GM18520 (cell line): ENCODE measurements around the gene CLCN7.

Experiments used
- ATAC-seq: cut with Tn5 transposase; IDR thresholded peaks from one replicate; pipeline ENCODE4 v1.9.1; 2021; ENCODE audit not compliant: unreplicated experiment

The CLCN7 gene

DNA sequence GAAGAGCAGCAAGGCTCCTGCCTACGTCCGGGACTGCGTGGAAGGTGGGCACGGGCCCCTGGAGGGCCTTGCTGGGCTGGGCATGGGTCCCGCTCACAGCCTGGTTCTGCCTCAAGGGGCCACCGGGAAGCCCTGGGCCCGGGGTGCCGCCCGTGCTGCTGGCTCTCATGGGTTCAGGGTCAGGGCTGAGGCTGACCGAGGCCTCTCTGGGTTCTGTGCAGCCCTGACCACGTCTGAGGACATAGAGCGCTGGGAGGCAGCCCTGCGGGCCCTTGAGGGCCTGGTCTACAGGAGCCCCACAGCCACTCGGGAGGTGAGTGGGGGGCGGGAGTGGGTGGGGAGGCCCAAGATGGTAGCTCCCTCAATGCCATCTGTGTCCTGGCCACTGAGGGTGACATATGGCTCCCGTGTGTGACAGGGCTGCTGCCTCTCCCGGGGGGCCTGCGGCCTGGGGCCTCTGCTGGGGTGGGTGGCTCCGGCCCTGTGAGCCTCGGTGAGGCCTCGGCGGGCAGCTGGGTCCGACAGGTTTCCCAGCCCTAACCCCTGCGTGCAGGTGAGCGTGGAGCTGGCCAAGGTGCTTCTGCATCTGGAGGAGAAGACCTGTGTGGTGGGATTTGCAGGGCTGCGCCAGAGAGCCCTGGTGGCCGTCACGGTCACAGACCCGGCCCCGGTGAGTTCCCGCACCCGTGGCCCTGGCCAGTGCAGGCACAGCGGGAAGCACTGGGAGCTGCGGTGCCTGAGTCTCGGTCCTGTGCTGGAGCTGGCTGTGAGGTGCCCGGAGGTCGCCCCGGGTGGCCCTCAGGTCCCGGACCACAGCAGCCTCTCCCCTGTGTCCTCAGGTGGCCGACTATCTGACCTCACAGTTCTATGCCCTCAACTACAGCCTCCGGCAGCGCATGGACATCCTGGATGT, 27.5 kb upstream of the CLCN7 start:
- ATAC-seq, result no peak

DNA sequence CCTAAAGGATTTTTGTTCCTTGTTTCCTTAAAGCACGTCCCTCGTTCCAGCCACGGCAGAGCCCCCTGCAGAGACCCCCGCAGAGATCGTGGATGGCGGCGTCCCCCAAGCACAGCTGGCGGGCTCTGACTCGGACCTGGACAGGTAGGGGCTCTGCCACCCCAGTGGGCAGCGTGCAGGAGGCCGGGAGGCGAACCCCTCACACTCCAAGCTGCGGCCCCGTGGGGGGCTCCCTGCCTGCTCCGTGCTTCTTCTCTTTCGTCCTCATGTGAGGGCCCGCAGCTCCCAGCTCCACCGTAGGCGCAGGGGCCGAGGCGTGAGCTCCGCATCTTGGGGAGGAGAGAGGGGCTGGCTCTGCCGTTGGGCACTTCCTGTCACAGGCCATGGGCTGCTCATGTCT, 26.8 kb upstream of the CLCN7 start:
- ATAC-seq, result no peak

DNA sequence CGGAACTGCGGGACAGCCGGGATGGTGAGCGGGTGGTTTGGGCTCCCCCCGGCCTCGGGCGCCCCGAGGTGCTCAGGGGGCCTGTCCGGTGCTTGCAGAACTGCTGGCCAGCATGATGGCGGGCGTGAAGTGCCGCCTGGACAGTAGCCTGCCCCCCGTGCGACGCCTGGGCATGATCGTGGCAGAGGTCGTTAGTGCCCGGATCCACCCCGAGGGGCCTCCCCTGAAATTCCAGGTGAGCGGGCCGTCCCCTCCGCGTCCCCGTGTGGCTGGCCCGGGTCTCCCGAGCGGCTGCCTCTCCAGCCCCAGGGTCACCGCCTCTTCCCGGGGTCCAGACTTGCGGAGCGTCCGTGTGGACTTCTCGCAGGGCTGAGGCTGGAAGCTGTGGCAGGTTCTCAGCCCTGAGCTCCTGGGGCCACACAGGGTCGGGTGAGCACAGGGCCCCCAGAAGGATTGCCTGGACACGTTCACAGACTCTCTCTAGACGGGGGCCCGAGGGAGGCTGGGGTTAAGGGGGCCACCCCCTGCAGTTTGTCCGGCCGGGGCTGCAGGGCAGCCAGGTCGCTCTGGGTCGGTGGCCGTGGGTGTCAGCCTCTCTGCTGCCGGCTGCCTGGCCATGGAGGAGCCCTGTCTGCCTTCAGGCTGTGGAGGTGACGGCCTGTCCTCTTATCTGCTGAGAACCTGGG, 25.8 kb upstream of the CLCN7 start:
- ATAC-seq, result no peak

DNA sequence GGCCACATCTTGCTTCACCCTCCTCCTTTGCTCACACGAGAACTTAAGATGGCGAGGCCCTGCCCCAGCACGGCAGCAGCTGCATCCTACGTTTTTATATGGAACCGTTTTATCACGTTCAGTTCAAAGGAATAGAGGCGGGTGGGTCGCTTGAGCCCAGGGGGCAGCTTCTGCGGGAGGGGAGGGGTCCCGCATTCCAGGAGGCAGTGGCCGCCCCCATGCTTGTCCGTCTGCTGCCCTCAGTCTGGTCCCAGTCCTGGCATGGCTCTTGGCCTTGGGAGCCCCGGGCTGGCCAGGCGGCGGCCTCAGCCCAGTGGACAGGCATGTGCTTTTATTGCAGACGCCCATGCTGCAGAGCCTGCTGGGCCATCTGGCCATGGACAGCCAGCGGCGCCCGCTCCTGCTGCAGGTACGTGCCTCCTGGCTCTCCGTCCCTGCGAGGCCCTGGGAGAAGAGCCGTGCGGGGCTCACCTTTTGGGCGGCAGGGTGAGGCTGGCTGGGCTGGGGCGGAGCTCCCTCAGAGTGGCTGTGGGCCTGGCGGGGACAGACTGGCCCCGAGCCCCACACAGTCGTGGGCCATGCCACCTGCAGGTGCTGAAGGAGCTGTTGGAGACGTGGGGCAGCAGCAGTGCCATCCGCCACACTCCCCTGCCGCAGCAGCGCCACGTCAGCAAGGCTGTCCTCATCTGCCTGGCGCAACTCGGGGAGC, 25.1 kb upstream of the CLCN7 start:
- no peak for ATAC-seq

DNA sequence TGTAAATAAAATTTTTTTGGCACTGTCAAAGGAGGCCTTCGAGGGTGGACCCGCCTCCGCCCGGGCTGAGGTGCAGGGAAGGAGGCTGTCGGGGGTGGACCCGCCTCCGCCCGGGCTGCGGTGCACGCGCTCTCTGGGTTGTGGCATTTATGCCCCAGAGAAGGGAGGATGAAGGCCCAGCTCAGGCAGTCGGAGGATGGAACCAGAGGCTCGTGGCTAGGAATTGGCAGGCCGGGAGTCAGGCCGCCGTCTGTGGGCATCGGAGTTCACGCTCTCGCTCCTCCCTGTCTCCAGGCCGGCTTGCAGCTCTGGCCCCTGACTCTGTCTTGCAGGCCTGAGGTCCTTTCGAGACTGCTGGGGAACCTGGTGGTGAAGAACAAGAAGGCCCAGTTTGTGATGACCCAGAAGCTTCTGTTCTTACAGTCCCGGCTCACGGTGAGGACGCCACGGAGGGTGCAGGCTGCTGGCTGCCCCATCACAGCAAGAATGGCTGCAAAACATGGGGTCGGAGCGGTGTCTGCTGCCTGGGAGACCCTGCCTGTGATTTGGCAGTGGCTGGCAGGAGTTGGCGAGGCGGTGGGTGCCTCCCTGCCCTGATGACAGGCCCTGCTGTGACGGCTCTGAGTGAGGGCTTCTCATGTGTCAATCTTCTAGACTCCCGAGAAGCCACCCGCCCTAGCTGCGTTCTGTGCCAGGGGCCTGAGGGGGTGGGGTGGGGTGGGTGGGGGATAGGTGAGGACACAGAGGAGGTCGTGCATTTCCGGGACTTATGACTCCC, 24.3 kb upstream of the CLCN7 start:
- ATAC-seq, result no peak

DNA sequence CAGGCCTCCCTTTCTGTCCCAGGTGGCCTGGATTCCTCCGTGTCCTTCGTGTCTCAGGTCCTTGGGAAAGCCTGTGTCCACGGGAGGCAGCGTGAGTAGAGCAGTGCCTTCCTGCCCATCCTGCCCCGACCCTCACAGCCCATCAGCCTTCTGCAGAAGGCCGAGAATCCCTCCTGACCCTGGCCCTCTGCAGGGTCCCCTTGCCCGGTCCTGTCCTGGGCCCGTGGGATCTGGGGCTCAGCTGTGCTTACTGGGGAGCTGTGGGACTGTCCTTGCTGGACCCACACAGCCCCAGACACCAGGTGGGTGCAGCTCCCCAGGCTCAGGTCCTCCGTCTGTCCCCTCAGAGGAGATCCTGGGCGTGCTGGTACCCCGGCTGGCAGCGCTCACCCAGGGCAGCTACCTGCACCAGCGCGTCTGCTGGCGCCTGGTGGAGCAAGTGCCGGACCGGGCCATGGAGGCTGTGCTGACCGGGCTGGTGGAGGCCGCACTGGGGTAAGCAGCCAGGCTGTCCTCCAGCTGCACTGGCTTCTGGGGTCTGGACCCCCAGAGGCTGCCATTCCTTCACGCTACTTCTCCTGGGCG, 22.3 kb upstream of the CLCN7 start:
- no peak for ATAC-seq

DNA sequence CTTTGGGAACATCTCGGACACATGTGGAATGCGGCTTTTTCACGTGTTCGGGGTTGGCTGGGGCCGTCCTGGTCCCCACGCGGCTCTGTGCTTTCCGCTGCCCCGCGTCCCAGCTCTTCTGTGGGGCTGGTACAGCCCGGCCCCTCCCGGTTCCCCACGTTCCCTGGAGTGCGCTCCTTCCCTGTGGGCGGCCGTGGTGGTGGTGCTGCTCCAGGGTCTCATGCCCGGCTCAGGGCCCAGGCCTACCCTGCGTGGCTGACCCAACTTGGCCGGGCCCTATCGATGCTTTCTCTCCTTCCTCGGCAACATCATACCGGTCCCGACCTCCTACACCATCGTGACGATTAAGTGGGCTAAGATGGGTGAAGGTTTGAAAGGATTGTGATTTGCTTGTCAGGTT, 21.6 kb upstream of the CLCN7 start:
- no peak for ATAC-seq

DNA sequence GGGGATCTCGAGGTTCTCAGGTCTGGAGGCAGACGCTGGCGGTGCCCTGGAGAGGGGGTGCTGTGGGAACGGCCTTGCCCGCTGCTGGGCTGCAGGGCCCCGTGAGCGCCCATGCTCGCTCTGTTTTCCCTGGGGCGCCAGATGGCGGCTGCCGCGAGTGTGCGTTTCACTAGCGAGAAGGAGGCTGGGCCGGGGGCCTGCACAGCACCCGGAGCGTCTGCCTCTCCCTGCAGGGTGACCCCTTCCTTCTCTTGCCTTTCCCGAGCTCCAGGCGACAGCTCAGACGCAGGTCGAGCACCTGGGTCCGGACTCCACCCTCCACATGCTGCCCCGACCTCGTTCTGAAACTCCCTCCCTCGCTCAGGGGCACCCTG, 21.0 kb upstream of the CLCN7 start:
- no peak for ATAC-seq

DNA sequence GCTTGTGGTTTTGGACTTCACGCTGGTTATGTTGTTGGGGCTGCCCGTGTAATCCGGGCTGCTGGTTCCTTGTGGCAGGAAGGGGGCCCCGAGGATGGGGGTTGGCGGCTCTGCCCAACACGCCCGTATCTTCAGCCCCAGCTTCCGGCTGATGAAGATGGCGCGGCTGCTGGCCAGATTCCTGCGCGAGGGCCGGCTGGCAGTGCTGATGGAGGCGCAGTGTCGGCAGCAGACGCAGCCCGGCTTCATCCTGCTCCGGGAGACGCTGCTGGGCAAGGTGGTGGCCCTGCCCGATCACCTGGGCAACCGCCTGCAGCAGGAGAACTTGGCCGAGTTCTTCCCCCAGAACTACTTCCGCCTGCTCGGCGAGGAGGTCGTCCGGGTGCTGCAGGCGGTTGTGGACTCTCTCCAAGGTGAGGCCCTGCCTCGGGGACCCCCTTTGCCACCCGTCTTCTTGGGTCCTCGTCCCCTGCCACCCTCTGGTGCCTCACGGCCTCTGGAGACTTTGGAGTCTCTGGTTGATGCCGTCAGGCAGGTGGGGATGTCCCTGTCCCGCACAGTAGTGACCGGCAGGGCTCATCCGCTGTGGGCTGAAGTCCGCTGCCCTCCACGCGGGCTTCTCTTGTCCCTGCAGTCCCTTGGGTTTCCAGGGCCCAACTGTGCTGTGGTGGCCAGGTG, 20.5 kb upstream of the CLCN7 start:
- no peak for ATAC-seq

DNA sequence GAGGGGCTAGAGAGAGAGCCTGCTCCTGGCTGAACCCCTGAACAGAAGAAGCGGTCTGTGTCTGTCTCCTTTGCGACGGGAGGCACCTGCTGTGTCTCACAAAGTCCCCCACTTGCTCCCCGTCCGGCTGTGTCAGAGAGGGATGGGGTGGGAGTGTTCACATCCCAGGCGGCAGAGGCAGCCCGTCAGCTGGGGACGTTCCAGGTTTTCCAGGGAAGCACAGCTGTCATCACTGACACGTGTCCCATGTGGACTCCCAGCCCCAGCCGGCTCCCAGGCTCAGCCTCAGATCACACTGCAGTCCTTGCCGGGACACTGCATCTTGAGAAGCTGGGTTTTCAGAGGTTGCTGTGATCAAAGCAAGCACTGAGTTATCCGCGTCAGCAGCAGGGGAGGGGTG, 19.9 kb upstream of the CLCN7 start:
- ATAC-seq, result no peak

DNA sequence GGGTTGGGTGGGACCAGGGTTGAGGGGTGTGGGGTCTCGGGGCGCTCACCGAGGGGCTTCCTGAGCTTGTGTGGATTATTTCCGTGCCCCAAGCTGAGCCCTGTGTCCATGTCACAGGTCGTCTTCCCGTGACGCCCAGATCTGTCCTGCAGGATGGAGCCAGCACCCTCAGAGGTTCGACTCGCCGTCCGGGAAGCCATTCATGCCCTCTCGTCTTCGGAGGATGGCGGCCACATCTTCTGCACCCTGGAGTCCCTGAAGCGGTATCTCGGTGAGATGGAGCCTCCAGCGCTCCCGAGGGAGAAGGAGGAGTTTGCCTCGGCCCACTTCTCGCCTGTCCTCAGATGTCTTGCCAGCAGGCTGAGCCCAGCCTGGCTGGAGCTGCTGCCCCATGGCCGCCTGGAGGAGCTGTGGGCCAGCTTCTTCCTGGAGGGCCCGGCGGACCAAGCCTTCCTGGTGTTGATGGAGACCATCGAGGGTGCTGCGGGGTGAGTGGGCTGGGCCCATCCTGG, 19.4 kb upstream of the CLCN7 start:
- no peak for ATAC-seq

DNA sequence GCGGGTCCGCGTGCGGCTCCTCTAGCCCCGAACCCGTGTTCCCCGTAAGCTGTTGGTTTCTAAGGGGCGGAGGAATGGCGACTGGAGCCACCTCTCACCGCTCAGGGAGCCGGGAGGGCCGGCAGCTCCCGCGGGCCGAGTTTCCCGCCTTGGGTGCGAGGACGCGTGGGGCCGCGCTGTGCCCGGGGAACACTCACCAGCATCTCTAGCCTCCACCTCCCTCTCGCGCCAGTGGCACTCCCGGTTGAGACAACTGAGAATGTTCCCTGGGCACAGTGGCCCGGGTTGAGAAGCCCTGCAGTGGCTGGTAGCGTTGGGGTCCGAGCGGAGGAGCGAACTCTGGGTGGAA, 18.9 kb upstream of the CLCN7 start:
- ATAC-seq, result no peak

DNA sequence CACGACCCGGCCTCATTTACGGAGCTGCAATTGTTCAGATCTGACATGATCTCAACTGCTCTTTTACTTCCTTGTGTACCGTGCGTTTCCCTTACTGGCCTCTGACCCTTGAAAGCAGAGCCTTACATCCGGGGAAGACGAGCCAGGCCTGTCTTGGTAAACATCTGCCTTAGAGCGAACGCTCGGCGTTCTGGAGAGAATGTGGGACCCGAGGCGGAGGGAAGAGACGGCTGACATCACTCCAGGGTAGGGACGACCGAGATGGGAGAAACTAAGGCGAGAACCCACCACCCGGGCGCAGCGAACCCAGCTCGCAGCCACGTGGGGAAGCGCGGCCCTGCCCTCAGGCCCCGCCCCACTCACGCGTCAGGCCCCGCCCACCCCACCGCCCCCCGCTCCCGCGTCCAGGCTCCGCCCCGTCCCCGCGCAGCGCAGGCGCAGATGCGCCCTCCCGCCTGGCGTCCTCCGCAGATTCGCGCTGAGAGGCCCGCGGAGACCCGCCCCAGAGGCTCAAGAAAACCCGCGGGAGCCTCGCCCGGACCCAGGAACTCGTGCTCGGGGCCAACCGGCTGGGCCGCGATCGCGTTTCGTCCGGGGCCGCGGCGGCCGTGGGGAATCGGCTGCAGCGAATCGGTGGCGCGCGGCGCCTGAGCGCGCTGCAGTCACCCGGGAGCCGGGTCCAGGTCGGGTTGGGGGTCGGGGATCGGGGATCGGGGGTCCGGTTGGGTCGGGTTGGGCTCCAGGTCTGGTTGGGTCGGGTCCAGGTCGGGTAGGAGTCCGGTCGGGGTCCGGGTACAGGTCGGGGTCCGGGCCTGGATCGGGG, 18.3 kb upstream of the CLCN7 start, which contains the start of gene TELO2:
Gene TELO2 (plus strand): TSS at position 438 of the 823 bp plus-strand sequence. CDS start 922 bp downstream, outside the sequence.
- ATAC-seq, result peak; percentile 41

DNA sequence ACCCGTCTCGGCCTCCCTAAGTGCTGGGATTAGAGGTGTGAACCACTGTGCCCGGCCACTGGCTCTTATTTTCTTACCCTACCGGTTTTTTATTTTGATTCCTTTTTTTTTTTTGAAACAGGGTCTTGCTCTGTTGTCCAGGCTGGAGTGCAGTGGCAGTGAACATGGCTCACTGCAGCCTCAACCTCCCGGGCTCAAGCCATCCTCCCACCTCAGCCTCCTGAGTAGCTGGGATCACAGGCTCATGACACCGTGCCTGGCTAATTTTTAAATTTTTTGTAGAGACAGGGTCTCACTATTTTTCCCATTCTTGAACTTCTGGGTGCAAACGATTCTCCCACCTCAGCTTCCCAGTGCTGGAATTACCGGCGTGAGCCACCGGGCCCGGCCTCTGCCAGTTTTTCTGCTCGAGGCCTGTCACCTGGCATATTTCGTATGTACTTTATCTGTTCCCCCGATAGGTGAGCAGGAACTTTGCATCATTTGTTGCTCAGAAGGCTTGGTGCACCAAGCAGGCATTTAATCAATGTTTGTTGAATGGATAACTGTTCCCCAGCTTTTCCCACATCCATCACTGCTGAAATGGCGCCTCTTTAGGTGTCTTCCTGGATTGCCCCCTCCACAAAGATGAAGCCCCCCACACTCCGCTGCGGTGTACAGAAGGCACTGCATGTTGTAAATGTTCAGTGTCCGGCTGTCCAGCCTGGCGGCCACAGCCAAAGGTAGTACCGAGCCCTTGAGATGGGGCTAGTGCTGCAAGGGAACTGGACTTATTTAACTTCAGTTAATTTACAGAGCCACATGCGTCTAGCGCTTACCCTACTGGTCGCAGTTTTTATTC, 17.5 kb upstream of the CLCN7 start:
- no peak for ATAC-seq

DNA sequence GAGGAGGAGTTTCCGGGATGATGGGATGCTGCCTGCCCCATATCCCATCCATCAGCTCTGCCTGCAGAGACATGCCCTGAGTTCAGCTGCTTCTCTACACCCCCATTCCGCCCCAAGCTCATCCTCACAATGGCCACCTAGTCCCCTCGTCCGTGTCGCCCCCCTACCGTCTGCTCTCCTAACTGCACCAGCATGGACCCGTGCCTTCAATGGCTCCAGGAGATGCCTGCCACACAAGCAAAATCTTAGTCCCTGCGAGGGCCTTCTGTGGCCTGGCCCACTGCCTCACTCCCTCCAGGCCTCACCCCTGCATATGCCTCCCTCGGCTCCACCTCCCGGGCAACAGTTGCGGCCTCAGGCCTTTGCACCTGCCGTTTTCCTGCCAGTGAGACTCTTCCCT, 16.5 kb upstream of the CLCN7 start:
- no peak for ATAC-seq

DNA sequence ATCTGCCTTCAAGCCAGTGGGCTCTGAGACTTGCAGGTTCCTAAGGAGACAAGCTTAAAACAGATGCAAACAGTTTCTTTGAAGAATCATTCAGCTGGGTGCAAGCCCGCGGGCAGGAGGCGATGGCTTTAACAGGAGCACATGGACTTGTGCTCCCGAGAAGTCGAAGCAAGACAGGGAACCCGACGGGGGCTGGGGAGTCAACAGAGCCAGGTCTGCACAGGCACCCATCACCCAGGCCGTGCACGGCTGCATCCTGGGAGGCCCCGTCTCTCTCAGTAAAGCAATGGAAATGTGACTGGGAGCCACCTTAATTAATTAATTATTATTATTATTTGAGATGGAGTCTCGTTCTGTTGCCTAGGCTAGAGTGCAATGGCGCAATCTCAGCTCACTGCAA, 14.2 kb upstream of the CLCN7 start:
- no peak for ATAC-seq

DNA sequence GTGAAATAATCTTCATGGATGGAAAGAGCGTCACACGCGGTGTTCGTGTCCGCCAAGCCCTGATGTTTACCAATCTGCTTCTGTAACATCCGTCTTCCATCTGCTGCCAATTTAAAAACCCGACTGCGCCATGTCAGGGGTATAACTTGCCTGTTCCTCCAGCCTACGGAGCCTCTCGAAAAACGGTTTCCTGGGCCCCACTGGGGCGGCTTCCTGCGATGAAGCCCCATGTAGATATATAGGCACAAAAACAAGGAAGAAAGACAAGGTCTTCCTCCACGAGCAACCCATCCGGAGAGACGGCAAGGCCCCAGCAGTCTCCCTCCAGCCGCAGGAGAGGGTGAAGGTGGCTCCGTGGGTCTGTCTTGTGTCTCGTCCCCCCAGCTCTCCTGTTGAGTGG, 13.8 kb upstream of the CLCN7 start, which contains the start of gene PTX4:
Gene PTX4 (minus strand): TSS at position 326 of the 400 bp plus-strand sequence. CDS start 35 bp downstream, at position 291.
- no peak for ATAC-seq

DNA sequence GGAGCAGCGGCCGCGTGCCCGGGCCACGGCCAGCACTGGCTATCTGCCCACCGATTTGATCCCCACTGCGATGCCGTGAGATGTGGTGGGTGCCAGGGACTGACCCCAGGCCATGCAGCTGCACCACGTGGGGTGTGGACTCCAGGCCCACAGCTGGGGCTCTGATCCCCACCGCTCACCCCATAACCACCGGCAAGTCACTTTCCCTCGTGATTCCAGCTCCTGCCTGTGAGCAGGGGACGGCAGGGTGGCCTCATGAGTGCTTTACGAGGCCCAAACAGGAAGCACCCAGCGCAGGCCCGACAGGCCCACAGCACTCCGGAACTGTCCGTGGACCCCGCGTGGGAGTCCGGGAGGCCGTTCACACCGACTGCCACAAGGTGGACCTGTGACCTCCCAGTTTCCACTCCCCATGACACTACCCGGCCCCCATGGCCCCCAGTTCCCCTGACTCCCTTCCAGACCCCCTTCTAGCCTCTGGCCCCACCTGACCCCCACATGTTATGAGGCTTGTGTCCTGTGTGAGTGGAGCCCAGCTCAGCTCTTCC, 13.3 kb upstream of the CLCN7 start:
- no peak for ATAC-seq
